ENCODE measurements around the gene SURF1. TPM values are rescaled to one million over a fixed set of nuclear protein-coding genes. Genes with fewer than 3 reads are reported as not detected.
A peak's percentile ranks its signal among the peaks of the same experiment; 100 is the strongest.

SURF1 gene
- total RNA-seq: 10 to 100 TPM; 14.2 to 66.1 (median 50.2) TPM

DNA sequence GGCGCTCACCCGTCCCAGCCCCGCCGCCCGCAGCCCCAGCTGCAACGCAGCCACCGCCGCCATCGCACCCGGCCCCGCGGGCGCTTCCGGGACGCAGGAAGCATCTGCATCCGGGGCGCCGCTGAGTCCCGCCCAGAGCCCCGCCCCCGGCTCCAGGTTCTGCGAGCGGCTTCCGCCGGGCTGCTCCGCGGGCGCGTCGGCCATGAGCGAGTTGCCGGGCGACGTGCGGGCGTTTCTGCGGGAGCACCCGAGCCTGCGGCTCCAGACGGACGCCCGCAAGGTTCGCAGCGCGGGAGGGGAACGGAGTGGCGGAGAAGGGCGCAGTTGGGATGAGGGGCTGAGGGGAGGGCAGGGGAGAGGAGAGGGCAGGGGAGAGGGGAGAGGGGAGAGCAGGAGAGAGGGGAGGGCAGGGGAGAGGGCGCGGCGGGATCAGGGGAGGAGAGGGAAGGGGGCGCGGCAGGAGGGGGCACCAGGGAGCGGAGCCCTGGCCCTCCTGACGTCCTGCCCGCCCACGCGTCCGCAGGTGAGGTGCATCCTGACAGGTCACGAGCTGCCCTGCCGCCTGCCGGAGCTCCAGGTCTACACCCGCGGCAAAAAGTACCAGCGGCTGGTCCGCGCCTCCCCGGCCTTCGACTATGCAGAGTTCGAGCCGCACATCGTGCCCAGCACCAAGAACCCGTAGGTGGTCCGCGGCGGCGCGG lies at the start of gene SURF1, which contains the start of gene SURF2:
SURF1 (minus strand) TSS at position 97 of the 701 bp plus-strand sequence; CDS start at position 63, 34 bp downstream.
SURF2 (plus strand) TSS at position 160 of the 701 bp plus-strand sequence; CDS start at position 203, 43 bp downstream.
- no peaks in the 10 kb centered on the region for H3K27me3 ChIP-seq
- TF ChIP-seq CTCF (IDR thresholded peaks at IDR 0.05) (peak in 2 of 5 experiments; percentile 22 to 42), POLR2AphosphoS5 (IDR thresholded peaks at IDR 0.05) (peak; percentile 70 to 93 (median 88)), EP300 (IDR thresholded peaks at IDR 0.05; ENCODE audit: low read depth) (no peak), POLR2A (IDR thresholded peaks at IDR 0.05) (peak; percentile 51)
- intact Hi-C loops (cut with DNase I; ENCODE audit: low total_unique reads) (no loop called here), in situ Hi-C loops (cut with MboI; ENCODE audit: low pct_ligation_motif_present in 1 of 4, low pct_unique_long_range_greater_than_20kb in 1 of 4, low sequenced_read_pairs in 3 of 4) (no loop called here)
- H3K4me3 ChIP-seq: peak within 1 kb of the TSS; percentile 77 to 95 (median 86)
- no peaks in the 10 kb centered on the region for H3K9me3 ChIP-seq
- peaks cover 0 to 13% (median 5%) of the 10 kb centered on the region in 4 donors for H3K36me3 ChIP-seq
- peak; percentile 93 for DNase-seq
- H3K27ac ChIP-seq: peak within 1 kb of the TSS; percentile 81 to 92 (median 86)
- H3K4me1 ChIP-seq: peaks cover 12 to 25% (median 18%) of the 10 kb centered on the region in 4 donors
- WGBS, 2 donors (ENCODE audit: low coverage in 1 of 2): 0 to 1% methylated on average over 3 to 45 of the region's 78 CpGs

DNA sequence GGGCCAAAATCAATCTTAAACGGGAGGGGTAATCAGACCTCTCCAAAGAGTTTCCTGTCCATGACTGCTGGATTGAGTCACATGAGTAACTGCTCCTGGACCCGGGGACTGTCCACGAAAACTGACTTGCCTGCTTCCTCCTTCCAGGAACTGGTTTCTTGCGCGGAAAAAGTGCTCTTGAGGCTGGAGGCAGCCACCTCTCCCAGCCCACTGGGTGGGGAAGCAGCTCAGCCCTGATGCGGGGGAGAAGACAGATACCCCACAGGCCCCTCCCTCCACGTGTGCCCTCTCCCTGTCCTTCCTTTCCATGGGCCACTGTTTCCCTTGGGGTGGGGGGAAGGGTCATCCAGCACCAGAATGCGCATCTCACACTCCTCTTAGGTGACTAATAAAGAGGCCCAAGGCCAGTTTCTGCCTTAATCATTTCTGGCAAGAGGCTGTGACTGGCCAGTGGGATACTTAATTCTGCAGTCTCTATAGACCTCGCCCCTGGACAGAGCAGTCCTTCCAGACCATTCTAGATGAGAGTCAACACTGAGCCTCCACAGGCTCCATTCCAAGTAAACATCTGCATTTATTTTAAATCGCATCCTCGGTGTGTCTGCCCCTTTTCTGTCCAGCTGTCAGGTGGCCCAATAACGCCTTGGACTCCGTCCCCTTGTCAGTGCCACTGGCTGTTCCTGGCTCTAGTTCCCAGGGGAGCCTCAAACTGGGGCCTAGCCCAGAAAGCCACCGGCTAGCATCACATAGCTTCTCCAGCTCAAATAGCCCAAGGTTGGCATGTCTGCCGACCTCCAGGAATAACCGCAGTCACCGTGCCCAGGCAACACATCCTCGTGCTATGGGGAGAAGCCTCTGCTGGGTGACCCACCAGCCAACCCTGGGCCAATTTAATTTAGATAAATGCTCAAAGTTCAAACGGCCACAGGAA lies 49.5 kb upstream of the SURF1 start:
- H3K27me3 ChIP-seq: no peaks in the 10 kb centered on the region
- 74 to 76% methylated on average over 3 to 16 of the region's 19 CpGs for WGBS, 2 donors (ENCODE audit: low coverage in 1 of 2)
- no peaks in the 10 kb centered on the region for H3K4me1 ChIP-seq
- no peak overlapping the region for H3K27ac ChIP-seq
- intact Hi-C loops (cut with DNase I; ENCODE audit: low total_unique reads): loop anchor here (2.0 kb wide), 1 partner anchor 81 kb away; no protein-coding TSS in a partner anchor
- H3K4me3 ChIP-seq: no peak overlapping the region
- no peaks in the 10 kb centered on the region for H3K9me3 ChIP-seq
- H3K36me3 ChIP-seq: peaks cover 0 to 20% (median 0%) of the 10 kb centered on the region in 4 donors
- TF ChIP-seq POLR2A (IDR thresholded peaks at IDR 0.05): no peak
- TF ChIP-seq CTCF (IDR thresholded peaks at IDR 0.05): no peak
- TF ChIP-seq POLR2AphosphoS5 (IDR thresholded peaks at IDR 0.05): no peak
- no peak for TF ChIP-seq EP300 (IDR thresholded peaks at IDR 0.05; ENCODE audit: low read depth)
- in situ Hi-C loops (cut with MboI; ENCODE audit: low pct_ligation_motif_present in 1 of 4, low pct_unique_long_range_greater_than_20kb in 1 of 4, low sequenced_read_pairs in 3 of 4): loop anchor here in 2 of 4 donors (5.0 to 10.0 kb wide), 2 partner anchors 77 to 79 kb away; no protein-coding TSS in a partner anchor
- DNase-seq: no peak

- H3K27ac ChIP-seq: no peak overlapping the region
- intact Hi-C loops (cut with DNase I; ENCODE audit: low total_unique reads) (no loop called here), in situ Hi-C loops (cut with MboI; ENCODE audit: low pct_ligation_motif_present in 1 of 4, low pct_unique_long_range_greater_than_20kb in 1 of 4, low sequenced_read_pairs in 3 of 4) (loop anchor here in 2 of 4 donors (5.0 to 10.0 kb wide), 2 partner anchors 78 to 80 kb away; no protein-coding TSS in a partner anchor)
- peaks cover 0 to 12% (median 0%) of the 10 kb centered on the region in 4 donors for H3K36me3 ChIP-seq
- DNase-seq: no peak
- no peaks in the 10 kb centered on the region for H3K9me3 ChIP-seq
- no peak for TF ChIP-seq CTCF (IDR thresholded peaks at IDR 0.05)
- TF ChIP-seq POLR2AphosphoS5 (IDR thresholded peaks at IDR 0.05): no peak
- no peak for TF ChIP-seq POLR2A (IDR thresholded peaks at IDR 0.05)
- no peak for TF ChIP-seq EP300 (IDR thresholded peaks at IDR 0.05; ENCODE audit: low read depth)
- H3K4me3 ChIP-seq: no peak overlapping the region
- 83 to 100% methylated on average over 2 to 9 of the region's 12 CpGs for WGBS, 2 donors (ENCODE audit: low coverage in 1 of 2)
- no peaks in the 10 kb centered on the region for H3K27me3 ChIP-seq
- no peaks in the 10 kb centered on the region for H3K4me1 ChIP-seq
These were observed 48.2 kb upstream of the SURF1 start for GRCh38 chr9:133404454-133405002.
